Measurements from ENCODE around the gene TGFB2.

TGFB2 gene

DNA sequence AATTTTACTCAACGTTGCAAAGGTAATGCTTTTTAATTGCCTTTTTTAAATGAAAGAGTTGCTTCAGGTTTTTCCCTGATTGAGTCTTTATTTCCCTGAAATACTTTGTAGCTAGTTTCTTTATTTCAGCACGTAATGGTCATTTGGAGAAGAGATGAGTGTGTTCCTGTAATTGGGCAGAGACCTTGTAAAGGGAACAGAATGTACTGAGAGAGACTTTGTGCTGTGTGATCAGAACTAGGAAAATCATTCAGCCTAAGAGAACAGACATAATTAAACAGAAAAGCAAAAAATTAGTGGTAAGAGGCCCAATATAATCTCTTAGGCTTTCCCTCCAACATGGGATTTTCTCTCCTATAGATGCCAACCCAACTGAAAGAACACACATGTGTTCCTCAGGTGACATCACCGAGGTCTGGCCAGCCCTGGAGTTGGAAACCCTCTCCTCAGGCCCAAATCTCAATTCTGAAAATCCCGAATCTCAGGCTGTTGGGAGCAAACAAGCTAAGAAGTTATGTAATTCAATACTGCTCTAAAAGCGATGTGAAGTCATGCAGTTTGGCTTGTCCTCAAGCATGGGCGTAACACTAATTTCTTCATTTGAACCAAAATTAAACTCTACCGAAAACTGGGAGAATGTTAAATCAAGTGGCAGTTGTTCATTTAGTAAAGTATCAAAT lies 102.0 kb downstream of the TGFB2 start:
- TF ChIP-seq, protein P1, sequence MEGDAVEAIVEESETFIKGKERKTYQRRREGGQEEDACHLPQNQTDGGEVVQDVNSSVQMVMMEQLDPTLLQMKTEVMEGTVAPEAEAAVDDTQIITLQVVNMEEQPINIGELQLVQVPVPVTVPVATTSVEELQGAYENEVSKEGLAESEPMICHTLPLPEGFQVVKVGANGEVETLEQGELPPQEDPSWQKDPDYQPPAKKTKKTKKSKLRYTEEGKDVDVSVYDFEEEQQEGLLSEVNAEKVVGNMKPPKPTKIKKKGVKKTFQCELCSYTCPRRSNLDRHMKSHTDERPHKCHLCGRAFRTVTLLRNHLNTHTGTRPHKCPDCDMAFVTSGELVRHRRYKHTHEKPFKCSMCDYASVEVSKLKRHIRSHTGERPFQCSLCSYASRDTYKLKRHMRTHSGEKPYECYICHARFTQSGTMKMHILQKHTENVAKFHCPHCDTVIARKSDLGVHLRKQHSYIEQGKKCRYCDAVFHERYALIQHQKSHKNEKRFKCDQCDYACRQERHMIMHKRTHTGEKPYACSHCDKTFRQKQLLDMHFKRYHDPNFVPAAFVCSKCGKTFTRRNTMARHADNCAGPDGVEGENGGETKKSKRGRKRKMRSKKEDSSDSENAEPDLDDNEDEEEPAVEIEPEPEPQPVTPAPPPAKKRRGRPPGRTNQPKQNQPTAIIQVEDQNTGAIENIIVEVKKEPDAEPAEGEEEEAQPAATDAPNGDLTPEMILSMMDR (IDR thresholded peaks at IDR 0.05), result no peak

DNA sequence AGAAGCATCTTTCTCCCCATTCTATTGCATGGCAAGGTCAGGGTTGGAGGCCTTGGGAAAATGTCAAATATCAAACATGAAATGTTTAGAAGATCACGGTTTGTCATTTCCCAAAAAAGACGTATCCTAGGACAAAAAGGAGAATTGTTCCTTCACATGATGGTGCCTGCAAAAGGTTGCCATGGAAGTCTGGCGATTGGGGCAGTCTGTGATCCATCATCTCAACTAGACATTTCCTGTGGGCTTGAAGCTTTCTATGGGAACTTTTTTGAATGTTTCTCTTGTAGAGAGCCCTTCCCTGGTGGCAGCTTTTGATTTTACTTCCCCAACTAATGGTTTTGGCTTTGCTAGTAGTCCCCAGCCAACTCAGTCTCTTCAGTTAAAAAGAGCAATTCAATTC lies 106.3 kb downstream of the TGFB2 start:
- TF ChIP-seq, protein P1 (IDR thresholded peaks at IDR 0.05), result no peak

- TF ChIP-seq, protein P1 (IDR thresholded peaks at IDR 0.05), result no peak
These were observed 109.7 kb downstream of the TGFB2 start for GRCh38 chr1:218454700-218455282.

- TF ChIP-seq, protein P1 (IDR thresholded peaks at IDR 0.05), result no peak
These were observed 111.3 kb downstream of the TGFB2 start for GRCh38 chr1:218456444-218456843.

GRCh38 chr1:218459450-218459849 lies 114.3 kb downstream of the TGFB2 start:
- TF ChIP-seq, protein P1 (IDR thresholded peaks at IDR 0.05), result no peak

GRCh38 chr1:218459878-218460711 lies 115.0 kb downstream of the TGFB2 start:
- TF ChIP-seq, protein P1 (IDR thresholded peaks at IDR 0.05), result no peak

GRCh38 chr1:218461351-218461750 lies 116.2 kb downstream of the TGFB2 start:
- TF ChIP-seq, protein P1 (IDR thresholded peaks at IDR 0.05), result no peak

Measured in LNCAP (cell line).